Upper lobe of left lung (tissue), 4 donors: ENCODE data around the gene CAMK2B.

Experiments used
- CTCF ChIP-seq, 6 experiments: fragments of 450-650 bp in 4 of 6; fragments of 200-600 bp in 2 of 6; sonication (generic) in 2 of 6; IDR thresholded peaks; one replicate each; pipeline ENCODE4 v1.5.1; 2016 to 2019; ENCODE audit warnings: antibody characterized with exemption in 6 of 6
- POLR2A ChIP-seq, 4 donors: fragments of 450-650 bp; IDR thresholded peaks; one replicate each; pipeline ENCODE4 v1.5.1; 2016 to 2017; ENCODE audit warnings: antibody characterized with exemption in 4 of 4, mild to moderate bottlenecking in 2 of 4
- POLR2AphosphoS5 ChIP-seq, 2 donors: sonication (generic); formaldehyde crosslinking; IDR thresholded peaks; one replicate each; pipeline ENCODE4 v1.5.1; 2017; ENCODE audit warnings: antibody characterized with exemption in 2 of 2

- TF ChIP-seq CTCF (IDR thresholded peaks at IDR 0.05) (no peak), POLR2A (IDR thresholded peaks at IDR 0.05) (no peak), POLR2AphosphoS5 (IDR thresholded peaks at IDR 0.05) (no peak)
Measured at GRCh38 chr7:44212581-44213184, 112.7 kb downstream of the CAMK2B start.
